Activated T-helper 17 cell treated with anti-CD3 and anti-CD28 coated beads, Interleukin-2, amount 50 U/mL, for 72 hours (primary cell): ENCODE data around the gene VPS26C. TPM values are rescaled to one million over a fixed set of nuclear protein-coding genes. Genes with fewer than 3 reads are reported as not detected.
A peak's percentile ranks its signal among the peaks of the same experiment; 100 is the strongest.

Source experiments
- ATAC-seq: fragments of 150-1000 bp; cut with Tn5 transposase; replicated peaks from 2 replicates; pipeline ENCODE4 v1.10.0; 2021; ENCODE audit warnings: mild to moderate bottlenecking, moderate library complexity
- H3K27ac Mint-ChIP-seq: one replicate; pipeline ENCODE4 v1.8.0; 2022; ENCODE audit warnings: mixed read lengths
- H3K27me3 Mint-ChIP-seq: one replicate; pipeline ENCODE4 v1.8.0; 2022; ENCODE audit warnings: mixed read lengths
- H3K36me3 Mint-ChIP-seq: one replicate; pipeline ENCODE4 v1.8.0; 2022; ENCODE audit warnings: low read depth, mild to moderate bottlenecking, mixed read lengths
- H3K4me1 Mint-ChIP-seq: one replicate; pipeline ENCODE4 v1.8.0; 2022; ENCODE audit warnings: mixed read lengths
- H3K4me3 Mint-ChIP-seq: one replicate; pipeline ENCODE4 v1.8.0; 2022; ENCODE audit warnings: mild to moderate bottlenecking, mixed read lengths
- H3K9me3 Mint-ChIP-seq: one replicate; pipeline ENCODE4 v1.8.0; 2022; ENCODE audit warnings: mixed read lengths
- total RNA-seq, 2 donors: library from RNA; stranded (reverse); gene quantifications; one replicate each; pipeline ENCODE4 v1.2.3, GENCODE V29; 2022

Gene VPS26C
- total RNA-seq, 2 donors from 2014 or later: 72.1 to 78.5 TPM

GRCh38 chr21:37251294-37251634 is 15.9 kb downstream of the VPS26C start:
- no peak for ATAC-seq
- H3K27me3 Mint-ChIP-seq: no peaks in the 10 kb centered on the region
- H3K36me3 Mint-ChIP-seq: no peaks in the 10 kb centered on the region
- no peak overlapping the region for H3K27ac Mint-ChIP-seq
- no peaks in the 10 kb centered on the region for H3K9me3 Mint-ChIP-seq
- peaks cover 43% of the 10 kb centered on the region for H3K4me1 Mint-ChIP-seq
- no peak overlapping the region for H3K4me3 Mint-ChIP-seq

GRCh38 chr21:37249112-37249904 is 17.8 kb downstream of the VPS26C start:
- H3K27ac Mint-ChIP-seq: no peak overlapping the region

GRCh38 chr21:37248298-37248697 is 18.8 kb downstream of the VPS26C start:
- no peak overlapping the region for H3K27ac Mint-ChIP-seq
- ATAC-seq: no peak
- no peaks in the 10 kb centered on the region for H3K9me3 Mint-ChIP-seq
- no peak overlapping the region for H3K4me3 Mint-ChIP-seq
- H3K27me3 Mint-ChIP-seq: no peaks in the 10 kb centered on the region
- no peaks in the 10 kb centered on the region for H3K36me3 Mint-ChIP-seq
- H3K4me1 Mint-ChIP-seq: peaks cover 59% of the 10 kb centered on the region

More at GRCh38 chr21:37249112-37249904, 17.8 kb downstream of the VPS26C start:
- peaks cover 57% of the 10 kb centered on the region for H3K4me1 Mint-ChIP-seq
- no peaks in the 10 kb centered on the region for H3K9me3 Mint-ChIP-seq
- ATAC-seq: peak; percentile 16
- no peaks in the 10 kb centered on the region for H3K36me3 Mint-ChIP-seq
- H3K27me3 Mint-ChIP-seq: no peaks in the 10 kb centered on the region
- peak overlapping the region; percentile 3 for H3K4me3 Mint-ChIP-seq

GRCh38 chr21:37245151-37245550 is 22.0 kb downstream of the VPS26C start:
- peak overlapping the region; percentile 75 for H3K4me3 Mint-ChIP-seq

GRCh38 chr21:37244501-37245095 is 22.5 kb downstream of the VPS26C start:
- no peaks in the 10 kb centered on the region for H3K27me3 Mint-ChIP-seq
- H3K36me3 Mint-ChIP-seq: peaks cover 21% of the 10 kb centered on the region
- H3K4me3 Mint-ChIP-seq: peak overlapping the region; percentile 75
- no peak for ATAC-seq
- peak overlapping the region; percentile 88 for H3K27ac Mint-ChIP-seq
- H3K9me3 Mint-ChIP-seq: no peaks in the 10 kb centered on the region
- peaks cover 51% of the 10 kb centered on the region for H3K4me1 Mint-ChIP-seq

More at GRCh38 chr21:37245151-37245550, 22.0 kb downstream of the VPS26C start:
- Mint-ChIP-seq H3K36me3 (peaks cover 17% of the 10 kb centered on the region), H3K4me1 (peaks cover 54% of the 10 kb centered on the region), H3K27ac (peak overlapping the region; percentile 88), H3K27me3 (no peaks in the 10 kb centered on the region), H3K9me3 (no peaks in the 10 kb centered on the region)
- ATAC-seq: no peak

- Mint-ChIP-seq H3K36me3 (peaks cover 28% of the 10 kb centered on the region), H3K27me3 (no peaks in the 10 kb centered on the region), H3K4me1 (peaks cover 45% of the 10 kb centered on the region), H3K9me3 (no peaks in the 10 kb centered on the region), H3K4me3 (peak overlapping the region; percentile 75), H3K27ac (peak overlapping the region; percentile 88)
- no peak for ATAC-seq
Measured at GRCh38 chr21:37243961-37244360, 23.2 kb downstream of the VPS26C start.

GRCh38 chr21:37241426-37241825 is 25.7 kb downstream of the VPS26C start:
- peaks cover 32% of the 10 kb centered on the region for H3K4me1 Mint-ChIP-seq
- no peaks in the 10 kb centered on the region for H3K9me3 Mint-ChIP-seq
- peak overlapping the region; percentile 47 for H3K27ac Mint-ChIP-seq
- H3K27me3 Mint-ChIP-seq: no peaks in the 10 kb centered on the region
- peaks cover 53% of the 10 kb centered on the region for H3K36me3 Mint-ChIP-seq
- H3K4me3 Mint-ChIP-seq: no peak overlapping the region
- no peak for ATAC-seq

GRCh38 chr21:37240978-37241377 is 26.2 kb downstream of the VPS26C start:
- H3K36me3 Mint-ChIP-seq: peaks cover 58% of the 10 kb centered on the region
- peaks cover 32% of the 10 kb centered on the region for H3K4me1 Mint-ChIP-seq
- peak overlapping the region; percentile 47 for H3K27ac Mint-ChIP-seq
- H3K9me3 Mint-ChIP-seq: no peaks in the 10 kb centered on the region
- no peak for ATAC-seq
- no peak overlapping the region for H3K4me3 Mint-ChIP-seq
- H3K27me3 Mint-ChIP-seq: no peaks in the 10 kb centered on the region

GRCh38 chr21:37237764-37238163 is 29.4 kb downstream of the VPS26C start:
- H3K36me3 Mint-ChIP-seq: peaks cover 73% of the 10 kb centered on the region
- H3K4me3 Mint-ChIP-seq: no peak overlapping the region
- no peaks in the 10 kb centered on the region for H3K9me3 Mint-ChIP-seq
- no peak for ATAC-seq
- H3K27ac Mint-ChIP-seq: peak overlapping the region; percentile 65
- peaks cover 10% of the 10 kb centered on the region for H3K4me1 Mint-ChIP-seq
- H3K27me3 Mint-ChIP-seq: no peaks in the 10 kb centered on the region

- peak overlapping the region; percentile 65 for H3K27ac Mint-ChIP-seq
- peaks cover 77% of the 10 kb centered on the region for H3K36me3 Mint-ChIP-seq
- peaks cover 10% of the 10 kb centered on the region for H3K4me1 Mint-ChIP-seq
- no peaks in the 10 kb centered on the region for H3K27me3 Mint-ChIP-seq
- ATAC-seq: no peak
- no peak overlapping the region for H3K4me3 Mint-ChIP-seq
- no peaks in the 10 kb centered on the region for H3K9me3 Mint-ChIP-seq
Measured at GRCh38 chr21:37237346-37237745, 29.8 kb downstream of the VPS26C start.

GRCh38 chr21:37233551-37234146 is 33.5 kb downstream of the VPS26C start:
- H3K36me3 Mint-ChIP-seq: peaks cover 81% of the 10 kb centered on the region

GRCh38 chr21:37232274-37233018 is 34.7 kb downstream of the VPS26C start:
- no peak overlapping the region for H3K4me3 Mint-ChIP-seq
- no peaks in the 10 kb centered on the region for H3K27me3 Mint-ChIP-seq
- no peak for ATAC-seq
- H3K9me3 Mint-ChIP-seq: no peaks in the 10 kb centered on the region
- peaks cover 80% of the 10 kb centered on the region for H3K36me3 Mint-ChIP-seq
- H3K27ac Mint-ChIP-seq: no peak overlapping the region
- peaks cover 8% of the 10 kb centered on the region for H3K4me1 Mint-ChIP-seq

More at GRCh38 chr21:37233551-37234146, 33.5 kb downstream of the VPS26C start:
- Mint-ChIP-seq H3K4me1 (peaks cover 13% of the 10 kb centered on the region), H3K9me3 (no peaks in the 10 kb centered on the region), H3K27me3 (no peaks in the 10 kb centered on the region), H3K27ac (no peak overlapping the region), H3K4me3 (no peak overlapping the region)
- no peak for ATAC-seq

- Mint-ChIP-seq H3K9me3 (no peaks in the 10 kb centered on the region), H3K27ac (no peak overlapping the region), H3K4me1 (peaks cover 8% of the 10 kb centered on the region), H3K4me3 (no peak overlapping the region), H3K36me3 (peaks cover 78% of the 10 kb centered on the region), H3K27me3 (no peaks in the 10 kb centered on the region)
- no peak for ATAC-seq
Measured at GRCh38 chr21:37231671-37232070, 35.5 kb downstream of the VPS26C start.

GRCh38 chr21:37231249-37231645 is 35.9 kb downstream of the VPS26C start:
- Mint-ChIP-seq H3K4me1 (peaks cover 8% of the 10 kb centered on the region), H3K9me3 (no peaks in the 10 kb centered on the region), H3K27ac (peak overlapping the region; percentile 53), H3K27me3 (no peaks in the 10 kb centered on the region), H3K4me3 (no peak overlapping the region), H3K36me3 (peaks cover 78% of the 10 kb centered on the region)
- ATAC-seq: no peak
